ENCODE results near the gene TNFRSF1A.

Gene TNFRSF1A

DNA sequence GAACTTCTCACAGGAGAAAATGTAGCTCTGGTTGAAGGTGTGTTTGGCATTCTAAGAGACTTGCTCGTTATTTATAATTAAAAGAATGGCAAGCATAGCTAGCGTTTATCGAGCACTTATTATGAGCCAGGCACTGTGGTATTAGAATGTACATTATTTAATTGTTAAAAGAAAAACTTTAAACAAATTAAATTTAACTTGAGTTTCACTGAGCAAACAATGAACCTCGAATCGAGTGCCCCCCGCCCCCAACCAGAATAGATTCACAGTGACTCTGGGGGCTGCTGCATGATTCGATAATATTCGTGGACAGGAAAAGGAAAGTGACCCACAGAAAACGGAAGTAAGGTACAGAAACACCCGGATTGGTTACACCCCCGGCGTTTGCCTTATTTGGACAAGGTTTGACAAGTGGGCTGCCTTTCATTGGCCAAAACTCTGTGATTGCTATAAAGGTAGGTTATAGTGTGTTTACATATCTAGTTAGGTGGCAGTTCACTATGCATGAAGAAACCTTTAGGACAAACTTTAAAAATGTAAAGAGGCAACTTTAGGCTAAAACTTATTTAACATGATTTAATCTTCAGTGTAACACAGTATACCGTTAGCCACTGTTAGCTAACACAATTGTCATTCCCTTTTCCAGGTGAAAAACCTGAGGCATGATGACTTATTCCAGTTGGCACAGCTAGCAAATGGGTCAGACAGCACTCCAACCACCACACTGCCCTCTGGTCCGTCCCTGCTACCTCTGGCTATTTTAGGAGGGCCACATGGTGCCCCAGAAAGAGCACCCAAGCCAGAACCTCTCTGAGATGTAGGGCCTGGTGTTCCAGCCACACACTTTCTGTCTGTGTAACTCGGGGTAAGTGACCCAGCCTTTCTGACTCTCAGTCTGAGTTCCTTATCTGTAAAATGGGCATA, 26.4 kb upstream of the TNFRSF1A start:
- Mint-ChIP-seq H3K9me3 (ENCODE audit: low read depth) (no peaks in the 10 kb centered on the region), H3K27ac (peak overlapping the region; percentile 86), H3K4me3 (no peak overlapping the region), H3K27me3 (no peaks in the 10 kb centered on the region), H3K36me3 (no peaks in the 10 kb centered on the region), H3K4me1 (ENCODE audit: low read depth) (peaks cover 31% of the 10 kb centered on the region)

DNA sequence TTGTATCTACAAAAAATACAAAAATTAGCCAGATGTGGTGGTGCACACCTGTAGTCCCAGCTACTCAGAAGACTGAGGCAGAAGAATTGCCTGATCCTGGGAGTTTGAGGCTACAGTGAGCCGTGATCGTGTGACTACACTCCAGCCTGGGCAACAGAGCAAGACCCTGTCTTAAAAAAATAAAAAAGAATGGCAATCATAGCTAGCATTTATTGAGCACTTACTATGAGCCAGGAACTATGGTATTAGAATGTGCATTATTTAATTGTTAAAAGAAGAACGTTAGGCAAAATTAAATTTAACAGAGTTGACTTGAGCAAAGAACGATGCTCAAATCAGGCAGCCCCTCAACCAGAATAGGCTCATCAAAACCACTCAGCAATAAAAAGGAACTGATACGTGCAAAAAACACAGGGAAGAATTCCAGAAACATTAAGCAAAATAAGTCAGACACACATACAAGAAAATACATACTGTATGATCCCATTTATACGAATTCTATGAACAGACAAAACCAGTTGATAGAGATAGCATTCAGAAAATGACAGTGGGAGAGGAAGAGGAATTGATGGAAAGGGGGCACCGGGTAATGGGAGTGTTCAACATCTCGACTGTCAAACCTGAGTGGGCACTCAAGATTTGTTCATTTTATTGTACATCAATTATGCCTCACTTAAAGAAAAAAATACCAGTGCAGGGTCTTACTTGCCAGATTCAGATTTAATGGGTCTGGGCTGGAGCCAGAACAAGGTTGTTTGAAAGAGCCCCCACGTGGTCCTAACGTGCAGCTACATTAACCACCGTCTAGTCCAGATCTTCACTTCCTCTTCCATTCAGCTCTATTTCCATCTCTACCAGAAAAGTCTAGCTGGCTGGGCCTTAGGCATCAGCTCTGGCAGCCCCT, 25.4 kb upstream of the TNFRSF1A start:
- no peaks in the 10 kb centered on the region for H3K36me3 Mint-ChIP-seq
- H3K4me1 Mint-ChIP-seq (ENCODE audit: low read depth), result peaks cover 22% of the 10 kb centered on the region
- H3K4me3 Mint-ChIP-seq, result peak overlapping the region; percentile 1

GRCh38 chr12:6364044-6364374, 22.1 kb upstream of the TNFRSF1A start:
- Mint-ChIP-seq H3K36me3 (no peaks in the 10 kb centered on the region), H3K4me3 (peak overlapping the region; percentile 85), H3K27ac (peak overlapping the region; percentile 71), H3K9me3 (ENCODE audit: low read depth) (no peaks in the 10 kb centered on the region), H3K27me3 (no peaks in the 10 kb centered on the region), H3K4me1 (ENCODE audit: low read depth) (peaks cover 36% of the 10 kb centered on the region)

More for the DNA sequence above, 25.4 kb upstream of the TNFRSF1A start:
- Mint-ChIP-seq H3K9me3 (ENCODE audit: low read depth) (no peaks in the 10 kb centered on the region), H3K27me3 (no peaks in the 10 kb centered on the region), H3K27ac (peak overlapping the region; percentile 86)

DNA sequence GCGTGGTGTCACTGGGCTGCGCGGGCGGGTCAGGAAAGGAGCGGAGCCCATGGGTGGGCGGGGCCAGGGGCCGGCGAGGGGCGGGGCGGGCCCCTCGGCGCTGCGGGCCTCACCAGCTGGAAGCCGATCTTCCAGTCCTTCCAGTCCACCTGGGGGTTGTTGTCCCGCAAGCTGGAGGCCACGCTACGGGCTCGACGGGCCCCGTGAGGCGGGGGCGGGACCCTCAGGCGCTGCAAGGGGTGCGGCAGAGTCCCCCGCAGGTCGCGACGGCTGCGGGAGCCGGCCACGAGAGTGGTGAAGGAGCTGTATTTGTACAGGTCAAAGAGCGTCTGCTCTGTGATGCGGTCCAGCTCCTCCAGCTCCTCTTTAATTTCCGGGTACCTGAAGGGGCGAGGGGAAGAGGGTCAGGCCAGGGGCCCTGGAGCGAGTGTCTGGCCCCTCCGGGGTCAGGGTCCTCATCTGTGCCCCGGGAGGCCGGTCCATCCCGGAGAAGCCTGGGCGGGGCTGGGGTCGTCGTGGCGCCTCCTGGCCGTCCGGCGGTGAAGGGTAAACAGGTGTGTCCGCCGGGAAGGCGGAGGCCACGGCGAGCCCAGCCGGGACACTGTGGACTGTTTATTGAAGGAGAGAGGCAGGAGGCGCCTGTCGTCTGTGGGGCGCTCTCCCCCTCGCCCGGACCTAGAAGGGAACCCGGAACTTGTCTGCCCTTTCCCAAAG, 21.6 kb upstream of the TNFRSF1A start:
- Mint-ChIP-seq H3K4me1 (ENCODE audit: low read depth) (peaks cover 33% of the 10 kb centered on the region), H3K36me3 (no peaks in the 10 kb centered on the region), H3K27ac (peak overlapping the region; percentile 71), H3K4me3 (peak overlapping the region; percentile 85), H3K27me3 (no peaks in the 10 kb centered on the region), H3K9me3 (ENCODE audit: low read depth) (no peaks in the 10 kb centered on the region)

- H3K36me3 Mint-ChIP-seq, result no peaks in the 10 kb centered on the region
- H3K27ac Mint-ChIP-seq, result no peak overlapping the region
- peak overlapping the region; percentile 85 for H3K4me3 Mint-ChIP-seq
Observed at GRCh38 chr12:6363010-6363329, 21.1 kb upstream of the TNFRSF1A start.

DNA sequence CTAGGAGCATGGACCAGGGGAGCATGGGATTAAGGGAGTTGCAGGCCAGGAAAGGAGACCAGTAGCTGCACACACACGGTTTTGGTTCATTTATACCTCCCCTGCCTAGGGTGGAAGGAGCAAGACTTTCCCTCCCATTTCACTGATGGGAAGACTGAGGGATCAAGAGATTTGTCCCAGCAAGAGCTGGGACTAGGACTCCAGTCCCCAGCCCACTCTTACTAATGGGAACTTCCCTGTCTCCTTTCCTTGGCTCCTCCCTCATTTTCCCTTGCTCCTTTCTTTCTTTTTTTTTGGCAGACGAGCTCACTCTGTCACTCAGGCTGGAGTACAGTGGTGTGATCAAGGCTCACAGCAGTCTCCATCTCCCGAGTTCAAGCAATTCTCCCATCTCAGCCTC, 20.5 kb upstream of the TNFRSF1A start:
- peaks cover 25% of the 10 kb centered on the region for H3K4me1 Mint-ChIP-seq (ENCODE audit: low read depth)
- no peaks in the 10 kb centered on the region for H3K36me3 Mint-ChIP-seq
- peak overlapping the region; percentile 65 for H3K4me3 Mint-ChIP-seq
- peak overlapping the region; percentile 91 for H3K27ac Mint-ChIP-seq
- H3K27me3 Mint-ChIP-seq, result no peaks in the 10 kb centered on the region
- H3K9me3 Mint-ChIP-seq (ENCODE audit: low read depth), result no peaks in the 10 kb centered on the region

More at GRCh38 chr12:6363010-6363329, 21.1 kb upstream of the TNFRSF1A start:
- Mint-ChIP-seq H3K9me3 (ENCODE audit: low read depth) (no peaks in the 10 kb centered on the region), H3K27me3 (no peaks in the 10 kb centered on the region), H3K4me1 (ENCODE audit: low read depth) (peaks cover 30% of the 10 kb centered on the region)

- Mint-ChIP-seq H3K9me3 (ENCODE audit: low read depth) (no peaks in the 10 kb centered on the region), H3K36me3 (no peaks in the 10 kb centered on the region), H3K27me3 (no peaks in the 10 kb centered on the region), H3K4me3 (peak overlapping the region; percentile 65), H3K4me1 (ENCODE audit: low read depth) (peaks cover 20% of the 10 kb centered on the region), H3K27ac (peak overlapping the region; percentile 91)
Observed at GRCh38 chr12:6361834-6362233, 20.0 kb upstream of the TNFRSF1A start.

- Mint-ChIP-seq H3K36me3 (no peaks in the 10 kb centered on the region), H3K9me3 (ENCODE audit: low read depth) (no peaks in the 10 kb centered on the region), H3K4me3 (no peak overlapping the region), H3K27ac (no peak overlapping the region), H3K4me1 (ENCODE audit: low read depth) (peaks cover 21% of the 10 kb centered on the region), H3K27me3 (no peaks in the 10 kb centered on the region)
Observed at GRCh38 chr12:6360578-6361490, 19.0 kb upstream of the TNFRSF1A start.

GRCh38 chr12:6360080-6360571, 18.2 kb upstream of the TNFRSF1A start:
- Mint-ChIP-seq H3K9me3 (ENCODE audit: low read depth) (no peaks in the 10 kb centered on the region), H3K27ac (no peak overlapping the region), H3K27me3 (no peaks in the 10 kb centered on the region), H3K36me3 (no peaks in the 10 kb centered on the region), H3K4me1 (ENCODE audit: low read depth) (peaks cover 24% of the 10 kb centered on the region), H3K4me3 (no peak overlapping the region)

GRCh38 chr12:6358881-6359280, 17.0 kb upstream of the TNFRSF1A start:
- no peak overlapping the region for H3K4me3 Mint-ChIP-seq
- H3K9me3 Mint-ChIP-seq (ENCODE audit: low read depth), result no peaks in the 10 kb centered on the region
- H3K27me3 Mint-ChIP-seq, result no peaks in the 10 kb centered on the region
- H3K27ac Mint-ChIP-seq, result no peak overlapping the region
- H3K4me1 Mint-ChIP-seq (ENCODE audit: low read depth), result peaks cover 26% of the 10 kb centered on the region
- no peaks in the 10 kb centered on the region for H3K36me3 Mint-ChIP-seq

GRCh38 chr12:6356374-6356820, 14.5 kb upstream of the TNFRSF1A start:
- Mint-ChIP-seq H3K27me3 (no peaks in the 10 kb centered on the region), H3K27ac (no peak overlapping the region), H3K4me3 (no peak overlapping the region), H3K9me3 (ENCODE audit: low read depth) (no peaks in the 10 kb centered on the region), H3K4me1 (ENCODE audit: low read depth) (peaks cover 20% of the 10 kb centered on the region), H3K36me3 (no peaks in the 10 kb centered on the region)

DNA sequence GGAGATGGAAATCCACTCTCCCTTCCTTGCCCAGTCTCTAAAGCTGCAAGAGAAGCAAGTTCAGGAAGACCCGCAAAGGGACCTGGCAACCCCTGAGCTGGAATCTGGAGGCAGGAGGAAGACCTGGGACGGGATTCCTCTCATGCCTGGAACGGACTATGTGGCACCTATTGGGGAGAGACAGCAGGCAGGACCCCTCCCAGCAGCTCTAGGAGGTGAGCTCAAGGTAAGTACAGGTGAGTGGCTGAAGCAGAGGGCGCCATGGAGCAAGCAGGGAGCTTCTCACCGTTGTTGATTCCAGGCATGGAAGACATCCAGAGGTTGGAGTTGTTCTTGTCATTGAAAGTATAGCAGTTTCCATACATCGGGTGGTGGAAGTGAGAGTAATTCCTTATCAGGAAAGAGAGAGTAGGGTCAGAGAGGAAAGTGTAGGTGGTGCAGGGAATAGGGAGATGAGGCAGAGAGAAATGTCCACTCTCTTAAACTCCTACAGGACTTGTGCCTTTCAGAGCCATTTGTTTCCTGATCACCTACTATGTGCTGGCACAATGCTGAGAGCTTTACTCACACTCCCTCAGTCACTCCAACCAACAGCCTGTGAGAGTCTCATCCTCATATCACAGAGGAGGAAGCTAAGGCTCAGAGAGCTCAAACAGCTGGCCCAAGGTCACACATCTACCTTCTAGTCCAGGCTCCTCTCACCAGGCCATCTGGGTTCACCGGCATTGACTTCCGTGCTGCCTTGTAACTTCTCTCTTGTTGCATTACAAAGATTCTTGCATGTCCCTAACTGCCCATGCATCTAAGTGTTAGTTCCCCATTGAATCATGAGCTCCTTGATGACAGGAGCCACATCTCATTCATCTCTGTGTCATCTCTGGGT, 13.9 kb upstream of the TNFRSF1A start:
- Mint-ChIP-seq H3K36me3 (no peaks in the 10 kb centered on the region), H3K27ac (no peak overlapping the region), H3K4me3 (no peak overlapping the region), H3K27me3 (no peaks in the 10 kb centered on the region), H3K4me1 (ENCODE audit: low read depth) (peaks cover 20% of the 10 kb centered on the region), H3K9me3 (ENCODE audit: low read depth) (no peaks in the 10 kb centered on the region)
